Measurements from ENCODE around the gene PIGZ.

DNA sequence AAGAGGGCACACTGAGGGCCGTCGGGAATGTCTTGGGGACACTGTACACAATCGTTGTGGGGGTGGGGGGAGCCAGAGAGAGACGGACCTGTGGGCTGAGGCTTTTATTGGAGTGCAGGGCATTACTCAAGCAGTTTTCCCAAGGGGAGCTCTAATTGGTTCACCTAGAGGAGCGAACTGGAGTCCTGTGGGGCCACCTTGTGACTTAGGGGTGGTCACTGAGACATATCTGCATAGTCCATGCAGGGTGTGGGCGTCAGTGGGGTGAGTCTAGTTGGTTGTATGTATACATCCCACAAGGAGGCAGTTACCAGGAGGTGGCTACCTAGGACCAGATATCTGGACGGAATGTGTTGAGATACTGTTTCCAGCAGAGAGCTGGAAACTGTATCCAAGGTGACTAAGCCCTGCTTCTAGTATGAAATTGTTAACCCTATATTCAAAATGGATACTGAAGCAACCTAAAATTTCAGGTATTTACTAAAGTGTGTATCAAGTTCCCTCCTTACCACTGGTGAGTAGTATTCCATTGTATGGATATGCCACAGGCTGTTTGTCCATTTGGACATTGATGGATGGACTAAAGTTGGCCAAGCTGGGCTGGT lies 2.6 kb upstream of the PIGZ start:
- no peak for TF ChIP-seq ZNF274 (IDR thresholded peaks at IDR 0.05; ENCODE audit: low read depth, low read length)
- TF ChIP-seq YY1 (IDR thresholded peaks at IDR 0.05; ENCODE audit: insufficient read depth, insufficient read length) = no peak
- TF ChIP-seq SUZ12 (IDR thresholded peaks at IDR 0.05; ENCODE audit: extremely low read depth, insufficient read depth, insufficient read length) = no peak
